ENCODE measurements around the gene AP1S3.
A peak's percentile ranks its signal among the peaks of the same experiment; 100 is the strongest.

DNA sequence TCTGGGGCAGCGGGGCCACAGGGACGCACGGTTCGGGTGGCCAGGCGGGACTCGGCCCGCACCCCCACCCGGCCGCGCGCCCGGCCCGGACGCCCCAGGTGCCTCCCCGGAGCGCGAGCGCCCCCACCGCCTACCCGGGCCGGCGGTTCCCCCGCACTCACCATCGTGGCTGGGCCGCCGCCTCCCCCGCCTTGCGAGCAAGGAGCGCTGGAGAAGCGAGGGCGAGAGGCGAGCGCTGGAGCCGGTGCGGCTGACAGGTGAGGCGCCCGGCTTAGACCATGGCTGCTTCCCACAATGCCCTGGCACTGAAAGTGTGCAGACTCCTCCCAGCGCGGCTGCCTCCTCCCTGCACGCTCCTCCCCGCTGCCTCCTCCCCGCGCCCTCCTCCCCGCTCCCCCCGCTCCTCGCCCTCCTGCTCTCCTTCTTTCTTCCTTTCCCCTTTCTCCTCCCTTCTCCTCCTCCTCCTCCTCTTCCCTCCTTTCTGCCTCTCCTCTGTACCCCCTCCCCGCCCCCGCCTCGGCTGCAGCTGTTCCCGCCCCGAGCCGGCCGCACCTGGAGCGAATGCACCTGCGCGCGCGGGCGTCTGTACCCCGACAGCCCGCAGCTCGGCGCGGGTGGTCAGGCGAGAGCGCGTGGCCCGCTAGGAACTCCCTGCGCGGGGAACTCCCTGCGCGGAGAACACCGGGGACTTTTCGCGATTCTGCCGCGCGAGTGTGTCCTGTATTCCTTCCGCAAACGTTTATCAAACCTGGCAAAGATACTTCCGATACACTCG, at the start of gene AP1S3:
- TF ChIP-seq POLR2A (IDR thresholded peaks at IDR 0.05) = no peak
- TF ChIP-seq, protein P1, sequence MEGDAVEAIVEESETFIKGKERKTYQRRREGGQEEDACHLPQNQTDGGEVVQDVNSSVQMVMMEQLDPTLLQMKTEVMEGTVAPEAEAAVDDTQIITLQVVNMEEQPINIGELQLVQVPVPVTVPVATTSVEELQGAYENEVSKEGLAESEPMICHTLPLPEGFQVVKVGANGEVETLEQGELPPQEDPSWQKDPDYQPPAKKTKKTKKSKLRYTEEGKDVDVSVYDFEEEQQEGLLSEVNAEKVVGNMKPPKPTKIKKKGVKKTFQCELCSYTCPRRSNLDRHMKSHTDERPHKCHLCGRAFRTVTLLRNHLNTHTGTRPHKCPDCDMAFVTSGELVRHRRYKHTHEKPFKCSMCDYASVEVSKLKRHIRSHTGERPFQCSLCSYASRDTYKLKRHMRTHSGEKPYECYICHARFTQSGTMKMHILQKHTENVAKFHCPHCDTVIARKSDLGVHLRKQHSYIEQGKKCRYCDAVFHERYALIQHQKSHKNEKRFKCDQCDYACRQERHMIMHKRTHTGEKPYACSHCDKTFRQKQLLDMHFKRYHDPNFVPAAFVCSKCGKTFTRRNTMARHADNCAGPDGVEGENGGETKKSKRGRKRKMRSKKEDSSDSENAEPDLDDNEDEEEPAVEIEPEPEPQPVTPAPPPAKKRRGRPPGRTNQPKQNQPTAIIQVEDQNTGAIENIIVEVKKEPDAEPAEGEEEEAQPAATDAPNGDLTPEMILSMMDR (IDR thresholded peaks at IDR 0.05) = peak in 1 of 4 experiments; percentile 21
